ENCODE data around the gene RGS12.
A peak's percentile ranks its signal among the peaks of the same experiment; 100 is the strongest.
"Not testable (repeated sequence)": the region's sequence is repeated elsewhere in the genome, so short reads cannot be mapped to it uniquely, and the experiment has no call there.

RGS12 gene

DNA sequence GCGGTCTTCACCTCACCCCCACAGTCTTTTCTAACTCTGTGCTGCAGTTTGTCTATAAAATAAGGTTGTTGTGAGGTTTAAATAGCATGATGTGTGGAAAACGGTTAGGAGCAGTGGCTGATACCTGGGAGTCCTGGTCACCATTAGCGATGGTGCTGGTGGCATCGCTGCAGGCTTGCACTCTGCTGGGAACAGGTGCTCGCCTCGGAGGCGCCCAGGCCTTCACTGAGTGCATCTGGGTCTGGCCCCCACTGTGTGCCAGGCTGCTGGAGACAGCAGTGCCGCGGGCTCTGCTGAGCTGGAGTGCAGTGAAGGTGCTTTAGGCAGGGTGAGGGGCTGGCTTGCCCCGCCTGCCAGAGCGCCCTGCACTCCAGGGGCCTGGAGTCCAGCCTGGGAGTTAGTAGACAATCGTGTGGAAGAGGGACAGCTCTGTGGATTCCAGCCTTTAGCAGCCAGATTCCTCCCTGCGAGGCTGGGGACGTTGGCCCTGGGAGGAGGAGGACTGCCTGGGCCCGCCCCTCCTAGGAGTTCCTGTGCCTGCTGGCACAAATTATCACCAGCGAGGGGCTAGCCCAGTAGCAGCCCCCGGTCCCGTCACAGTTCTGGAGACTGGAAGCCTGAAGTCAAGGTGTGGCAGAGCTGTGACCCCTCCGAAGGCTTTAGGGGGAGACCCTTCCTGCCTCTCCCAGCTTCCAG, 7.3 kb downstream of the RGS12 start:
- DNase-seq: no peak

DNA sequence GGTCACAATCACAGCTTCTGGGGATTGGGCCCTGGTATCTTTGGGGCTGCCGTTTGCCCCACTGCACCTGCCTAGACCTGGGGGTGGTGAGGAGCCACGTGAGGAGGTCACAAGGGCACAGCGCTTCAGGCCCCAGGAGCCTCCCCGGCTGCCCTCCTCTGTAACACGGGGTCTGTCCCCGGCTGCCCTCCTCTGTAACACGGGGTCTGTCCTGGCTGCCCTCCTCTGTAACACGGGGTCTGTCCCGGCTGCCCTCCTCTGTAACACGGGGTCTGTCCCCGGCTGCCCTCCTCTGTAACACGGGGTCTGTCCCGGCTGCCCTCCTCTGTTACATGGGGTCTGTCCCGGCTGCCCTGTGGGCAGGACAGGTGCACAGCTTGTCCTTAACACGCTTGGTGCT, 8.1 kb downstream of the RGS12 start:
- DNase-seq: not testable (repeated sequence)

DNA sequence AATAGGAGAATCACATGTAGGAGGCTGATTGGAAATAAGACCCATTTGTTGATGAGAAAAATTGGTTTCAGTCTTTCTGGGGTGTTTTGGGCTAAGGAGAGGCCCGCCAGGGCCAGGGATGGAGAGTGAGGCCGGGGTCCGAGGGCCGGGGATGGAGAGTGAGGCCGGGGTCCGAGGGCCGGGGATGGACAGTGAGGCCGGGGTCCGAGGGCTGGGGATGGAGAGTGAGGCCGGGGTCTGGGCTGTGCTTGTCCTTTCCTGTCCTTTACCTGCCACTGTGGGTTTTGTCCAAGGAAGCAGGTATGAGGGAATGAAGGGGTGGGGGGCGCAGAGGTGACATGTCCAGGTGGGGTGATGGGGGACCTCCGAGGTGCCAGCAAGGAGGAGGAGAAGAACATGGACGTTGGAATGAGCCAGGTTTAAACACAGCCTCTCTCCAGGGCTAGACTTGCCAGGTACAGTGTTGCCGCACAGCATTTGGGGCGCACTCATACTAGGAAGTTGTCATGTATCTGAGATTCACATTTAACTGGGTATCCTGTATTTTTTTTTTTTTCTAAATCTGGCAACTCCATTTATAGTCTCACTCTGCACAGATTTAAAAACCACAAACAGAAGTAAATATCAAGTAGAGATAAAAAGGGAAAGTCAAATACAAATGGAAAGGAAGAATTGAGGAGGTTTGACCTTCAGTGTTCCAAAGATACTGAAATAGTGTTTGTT, 8.8 kb downstream of the RGS12 start:
- no peak for DNase-seq

DNA sequence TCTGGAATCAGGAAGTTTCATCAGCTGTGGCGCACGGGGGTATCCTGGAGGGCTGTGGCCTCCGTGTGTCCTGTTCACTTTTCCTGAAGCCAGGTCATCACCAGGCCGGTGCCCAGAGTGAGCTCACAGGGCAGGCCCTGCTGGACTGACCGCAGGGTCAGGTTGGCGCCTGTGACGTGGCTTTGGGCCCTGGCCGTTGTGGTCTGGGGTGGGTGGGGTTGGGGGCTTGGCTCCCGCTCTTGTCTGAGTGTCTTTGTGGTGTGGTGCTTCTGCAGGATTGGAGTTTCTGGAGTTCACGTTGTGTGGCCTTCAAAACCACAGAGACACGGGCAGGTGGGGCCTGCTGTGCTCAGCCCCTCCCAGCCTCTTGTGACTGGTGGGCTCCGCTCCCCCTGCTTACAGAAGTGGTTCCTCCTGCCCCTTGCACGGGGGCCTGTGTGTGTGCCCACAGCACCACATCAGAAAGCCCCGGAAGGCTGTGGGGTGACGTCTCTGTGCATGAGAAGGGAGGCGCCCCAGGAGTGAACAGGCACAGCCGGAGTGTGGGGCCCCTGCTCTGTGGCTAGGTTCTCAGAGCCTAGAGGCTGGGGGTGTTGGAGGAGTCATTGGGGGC, 9.5 kb downstream of the RGS12 start:
- DNase-seq: no peak

DNA sequence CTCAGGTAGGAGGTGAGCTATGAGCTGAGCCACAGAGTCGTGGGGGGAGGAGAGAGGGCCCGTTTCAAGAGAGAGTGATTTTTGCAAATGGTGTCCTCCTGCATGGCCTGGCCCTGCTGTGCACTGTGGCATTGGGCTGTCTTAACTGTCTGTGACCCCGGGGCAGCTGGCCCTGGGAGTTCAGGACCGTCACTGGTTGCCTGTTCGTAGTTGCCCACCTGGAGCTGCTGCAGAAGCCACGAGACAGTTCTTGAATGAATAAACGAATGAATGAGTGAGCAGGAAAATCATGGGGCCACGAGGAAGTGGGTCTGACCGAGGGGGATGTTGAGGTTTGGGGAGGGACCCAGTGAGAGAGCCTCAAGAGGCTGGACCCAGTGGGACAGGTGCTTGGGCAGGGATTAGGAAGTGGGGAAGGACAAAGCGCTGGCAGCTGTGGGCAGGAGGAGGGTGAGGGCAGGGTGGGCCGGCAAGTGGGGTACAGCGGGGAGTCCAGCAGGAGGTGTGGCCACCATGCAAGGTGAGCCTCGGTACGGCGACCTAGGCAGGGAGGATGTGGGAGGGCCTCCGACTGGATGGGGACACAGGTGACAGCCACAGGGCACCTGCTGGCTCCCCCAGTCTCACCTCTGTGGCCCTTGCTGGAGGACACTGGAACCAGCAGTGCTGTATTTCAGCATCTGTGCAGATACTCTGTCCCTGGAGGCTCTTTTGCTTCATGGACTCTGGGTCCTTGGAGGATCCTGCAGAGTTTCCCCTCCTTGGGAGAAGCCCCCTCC, 10.2 kb downstream of the RGS12 start:
- DNase-seq: no peak

DNA sequence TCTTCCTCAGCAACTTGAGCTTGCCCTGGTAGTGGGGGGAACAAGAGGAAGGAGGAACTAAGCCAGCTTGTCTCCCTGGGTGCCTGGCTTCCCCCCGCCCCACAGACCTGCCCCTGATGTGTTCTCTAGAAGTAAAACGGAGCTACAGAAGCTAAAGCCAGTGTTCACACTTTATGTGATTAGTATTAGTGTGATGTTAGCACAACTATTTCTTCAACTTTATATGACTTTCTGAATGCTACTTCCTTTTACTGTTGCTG, 10.7 kb downstream of the RGS12 start:
- DNase-seq: no peak

DNA sequence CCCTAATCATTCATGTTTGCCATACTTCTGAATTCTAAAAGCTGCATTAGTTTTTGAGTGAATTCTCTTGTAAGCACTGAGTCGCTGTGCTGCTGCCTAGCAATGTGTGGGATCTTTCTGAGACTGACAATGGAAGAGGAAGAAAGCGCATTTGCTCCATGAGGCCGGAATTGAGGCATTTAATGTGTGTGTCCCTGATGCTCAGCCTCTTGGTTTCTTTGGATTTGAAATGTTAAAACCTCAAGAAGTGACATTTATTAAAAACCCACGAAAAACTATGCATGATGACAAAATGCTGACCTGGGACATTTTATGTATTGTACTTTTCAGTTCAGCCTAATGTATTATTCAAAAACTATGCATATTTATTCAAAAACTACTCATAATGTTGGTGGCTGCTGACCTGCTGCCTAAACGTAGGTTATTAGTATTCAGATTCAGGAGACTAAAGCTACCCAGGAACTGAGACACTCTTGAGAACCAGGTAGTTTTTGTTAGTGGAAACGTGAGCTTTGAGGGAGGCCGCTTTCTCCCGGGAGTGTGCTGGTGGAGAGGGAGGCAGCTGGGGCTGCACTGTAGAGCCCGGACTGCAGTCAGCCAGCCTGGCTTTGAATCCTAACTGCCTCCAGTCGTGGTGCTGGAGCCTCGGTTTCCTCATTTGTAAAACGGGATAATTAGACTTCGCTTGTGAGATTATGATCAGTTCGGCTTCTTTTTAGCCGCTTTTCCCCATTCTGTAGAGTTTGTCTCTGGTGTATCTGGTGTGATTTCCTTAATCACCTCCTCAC, 11.3 kb downstream of the RGS12 start:
- DNase-seq: no peak

DNA sequence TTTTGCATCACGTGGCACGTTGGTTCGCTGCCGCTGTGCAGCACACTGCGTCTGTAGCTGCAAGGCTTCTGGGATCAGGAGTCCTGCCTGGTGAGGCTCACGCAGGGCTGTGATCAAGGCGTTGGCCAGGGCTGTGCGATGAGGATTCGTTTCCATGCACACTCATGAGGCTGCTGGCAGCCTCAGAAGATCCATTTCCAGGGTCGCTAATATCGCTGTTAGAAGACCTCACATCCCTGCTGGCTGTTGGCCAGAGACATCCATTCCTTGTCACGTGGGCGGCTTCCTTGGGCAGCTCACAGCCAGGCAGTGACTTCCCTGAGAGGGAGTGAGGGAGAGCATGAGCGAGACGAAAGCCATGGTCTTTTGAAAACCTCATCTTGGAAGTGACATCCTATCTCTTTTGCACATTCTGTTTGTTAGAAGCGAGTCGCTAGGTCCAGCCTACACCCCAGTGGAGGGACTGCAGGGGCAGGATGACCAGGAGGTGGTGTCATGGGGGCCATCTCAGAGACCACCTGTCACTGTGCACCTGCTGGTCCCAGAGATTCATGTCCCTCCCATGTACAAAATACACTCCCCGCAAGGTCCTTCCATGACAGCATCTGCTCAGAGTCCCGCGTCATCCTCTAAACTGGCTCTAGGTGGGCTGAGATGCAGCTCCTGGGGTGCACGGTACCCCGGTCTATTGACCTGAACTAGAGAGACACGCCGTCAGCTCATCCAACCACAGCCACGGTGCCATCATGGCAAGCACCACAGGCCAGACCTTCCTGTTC, 12.2 kb downstream of the RGS12 start:
- peak; percentile 80 for DNase-seq

DNA sequence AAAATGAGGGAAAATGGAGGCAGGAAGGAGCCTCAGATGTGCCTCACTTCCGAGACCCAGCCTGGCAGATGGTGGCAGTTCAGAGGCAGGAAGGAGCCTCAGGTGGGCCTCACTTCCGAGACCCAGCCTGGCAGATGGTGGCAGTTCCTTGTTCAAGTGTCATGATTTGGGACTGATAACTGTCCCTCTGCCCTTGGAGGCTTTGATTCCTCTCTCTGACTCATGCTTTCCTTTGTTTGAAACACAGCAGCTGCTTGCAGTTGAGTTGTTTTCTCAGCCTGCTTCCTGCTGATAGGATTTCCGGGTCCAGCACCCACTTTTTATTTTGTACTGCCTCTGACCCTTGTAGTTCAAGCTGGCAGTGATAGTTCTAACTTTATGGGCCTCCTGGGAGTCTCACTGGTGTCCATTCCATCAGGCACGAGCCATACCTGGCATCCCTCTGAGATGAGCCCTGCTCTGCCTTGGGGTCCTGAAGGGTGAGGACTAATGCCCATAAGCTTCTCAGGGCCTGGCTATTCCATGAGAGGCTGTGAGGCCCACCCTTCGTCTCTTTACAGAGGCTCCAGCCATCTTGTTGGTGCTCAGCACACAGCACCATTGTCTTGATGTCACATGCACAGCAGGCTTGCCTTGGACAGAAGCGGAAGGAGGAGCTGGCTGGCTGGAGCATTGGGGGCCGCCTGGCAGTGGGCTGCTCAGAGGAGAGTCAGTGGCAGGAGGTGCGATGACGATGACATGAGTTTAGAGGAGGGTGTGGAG, 13.0 kb downstream of the RGS12 start:
- DNase-seq: no peak

DNA sequence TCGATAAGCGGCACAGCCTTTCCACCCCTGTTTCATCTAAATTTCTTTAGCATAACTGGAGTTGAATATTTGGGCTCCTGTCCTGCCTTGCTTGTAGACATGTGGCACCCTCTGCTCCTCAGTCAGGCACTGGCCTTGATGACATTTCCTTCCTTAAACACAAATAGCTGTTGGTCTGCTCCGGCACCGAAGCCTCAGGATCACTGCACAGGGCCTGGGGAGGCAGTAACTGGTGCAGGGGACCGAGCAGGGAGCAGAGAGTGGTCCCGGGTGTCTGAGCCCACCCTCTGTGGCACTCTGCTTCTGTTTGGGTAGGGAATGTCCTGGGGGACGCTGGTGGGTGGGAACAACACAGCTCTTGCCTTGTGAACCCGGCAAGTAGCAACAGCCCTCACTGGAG, 13.6 kb downstream of the RGS12 start:
- no peak for DNase-seq

DNA sequence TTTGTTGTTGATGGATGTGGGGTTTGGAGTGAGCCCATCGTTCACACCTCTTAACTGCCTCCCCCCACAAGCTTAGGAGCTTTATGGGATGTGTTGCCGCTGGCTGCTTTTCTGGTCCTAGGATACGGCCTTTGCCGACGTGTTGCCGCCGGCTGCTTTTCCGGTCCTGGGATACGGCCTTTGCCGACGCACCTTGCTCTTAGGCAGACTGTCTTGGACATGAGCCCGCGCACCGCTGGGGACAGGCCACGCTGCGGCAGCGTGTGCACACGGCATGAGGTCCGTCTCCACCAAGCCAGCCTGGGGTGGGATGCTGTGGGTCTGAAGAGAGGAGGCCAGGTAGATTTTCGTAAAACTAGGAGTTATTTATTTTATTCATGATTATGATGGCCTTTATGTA, 14.2 kb downstream of the RGS12 start:
- DNase-seq: no peak

DNA sequence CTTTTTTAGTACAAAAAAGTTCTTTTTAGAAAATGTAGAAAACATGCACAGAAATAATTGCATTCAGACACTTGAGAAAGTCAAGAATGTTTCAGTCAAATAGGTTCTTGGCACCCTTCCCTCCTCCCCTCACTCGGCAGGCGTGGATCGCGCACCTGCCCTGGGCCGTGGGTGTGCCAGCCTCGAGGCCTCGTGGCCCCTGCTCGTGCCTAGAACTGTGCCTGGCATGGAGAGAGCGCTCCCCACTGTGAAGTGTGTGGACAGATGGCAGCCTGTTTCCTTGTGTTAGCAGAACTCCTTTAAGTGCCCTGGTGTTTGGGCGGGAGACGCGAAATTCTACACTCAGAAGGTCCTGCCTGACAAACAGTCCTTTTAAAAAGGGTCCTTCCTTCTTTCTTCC, 14.7 kb downstream of the RGS12 start:
- DNase-seq: no peak

DNA sequence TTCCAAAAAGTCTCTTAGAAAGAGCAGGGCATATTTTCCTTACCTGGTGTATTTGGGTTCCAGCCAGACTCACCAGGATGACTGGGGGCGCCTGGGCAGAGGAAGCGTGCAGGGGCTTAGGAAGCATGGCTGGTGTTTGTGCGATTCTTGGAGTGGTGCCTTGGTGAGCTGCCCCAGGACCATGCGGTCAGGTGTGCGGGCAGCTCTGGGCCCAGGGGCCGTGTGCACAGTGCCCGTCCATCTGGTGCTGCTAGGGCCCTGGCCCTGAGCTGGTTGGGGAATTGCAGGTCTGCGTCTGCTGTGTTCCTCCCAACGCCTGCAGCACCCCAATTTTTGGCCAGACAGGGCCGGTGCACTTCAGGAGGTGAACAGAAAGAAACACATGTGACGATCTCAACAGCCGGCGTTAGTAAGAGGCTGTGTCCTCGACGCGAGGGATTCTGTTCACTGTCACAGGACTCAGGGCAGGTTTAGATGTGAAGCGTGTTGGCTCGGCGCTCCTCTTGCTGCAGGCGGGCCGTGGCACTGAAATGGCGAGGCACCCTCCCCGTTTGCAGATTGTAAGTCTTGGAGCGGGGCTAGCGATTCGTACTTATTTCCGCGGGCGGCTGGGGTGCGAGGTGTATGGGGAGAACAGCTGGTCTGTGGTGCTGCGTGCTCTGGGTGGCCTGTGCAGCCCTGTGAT, 15.2 kb downstream of the RGS12 start:
- DNase-seq: no peak

DNA sequence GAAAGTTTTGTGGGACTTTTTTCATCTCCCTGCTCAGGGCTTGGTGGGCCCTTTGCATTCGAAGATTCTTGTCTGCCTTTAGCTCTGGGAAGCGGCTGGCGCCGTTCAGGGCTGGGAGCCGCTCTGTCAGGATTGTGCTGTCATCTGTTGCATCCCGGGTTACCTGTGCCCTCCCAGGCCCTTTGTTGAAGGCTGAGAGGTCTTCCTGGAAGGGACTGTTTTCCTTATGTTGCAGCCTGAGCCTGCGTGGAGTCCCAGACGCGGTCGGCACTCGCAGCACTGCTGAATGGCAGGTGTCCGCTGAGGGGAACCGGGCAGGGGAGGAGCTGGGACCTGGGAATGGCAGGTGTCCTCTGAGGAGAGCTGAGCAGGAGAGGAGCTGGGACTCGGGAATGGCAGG, 15.9 kb downstream of the RGS12 start:
- no peak for DNase-seq

DNA sequence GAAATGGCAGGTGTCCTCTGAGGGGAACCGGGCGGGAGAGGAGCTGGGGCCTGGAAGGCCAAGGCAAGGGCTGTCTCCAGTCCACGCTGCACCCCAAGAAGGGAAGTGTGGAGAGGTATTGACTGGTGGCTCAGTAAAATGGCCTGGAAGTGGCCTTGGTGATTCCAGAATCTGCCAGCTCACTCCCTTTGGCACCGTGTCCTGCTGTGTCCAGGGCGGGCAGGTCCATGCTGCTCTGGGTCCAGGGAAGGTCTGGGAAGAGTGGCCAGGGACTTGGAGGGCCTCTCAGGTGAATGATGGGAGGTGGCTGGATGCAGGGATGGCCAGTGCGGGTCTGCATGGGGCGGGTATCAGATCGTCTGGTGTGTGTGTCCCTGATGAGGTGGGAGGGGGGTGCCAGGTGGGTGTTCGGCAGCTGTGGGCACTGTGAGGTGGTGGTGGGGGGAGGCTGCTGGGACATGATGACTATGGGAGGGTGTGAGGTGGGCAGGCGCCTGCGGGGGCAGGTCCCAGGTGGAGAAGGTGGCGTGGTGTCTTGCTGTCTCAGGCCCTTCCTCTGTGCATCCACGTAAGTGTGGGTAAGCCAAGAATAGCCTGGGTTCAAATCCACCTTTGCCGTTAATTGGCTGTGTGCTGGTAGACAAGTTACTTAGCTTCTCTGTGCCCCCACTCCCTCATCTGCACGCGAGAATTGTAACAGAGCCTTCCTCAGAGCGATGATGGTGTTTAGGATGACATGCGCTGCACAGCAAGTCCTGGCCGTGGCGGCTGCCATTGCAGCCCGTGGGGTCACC, 17.7 kb downstream of the RGS12 start:
- no peak for DNase-seq

DNA sequence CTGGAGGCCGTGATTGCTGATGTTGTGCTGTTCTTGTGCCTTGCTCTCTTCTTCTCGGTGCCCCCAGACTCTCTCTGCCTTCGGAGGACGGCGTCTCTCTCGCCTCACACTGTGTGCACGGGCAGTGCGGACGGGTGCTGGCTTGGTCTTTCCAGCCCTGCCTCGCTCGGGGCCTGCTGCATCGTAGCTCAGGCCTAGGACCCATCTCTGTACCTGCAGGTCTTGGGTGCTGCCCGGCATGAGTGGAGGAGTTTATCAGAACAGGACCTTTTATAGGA, 18.2 kb downstream of the RGS12 start:
- no peak for DNase-seq

DNA sequence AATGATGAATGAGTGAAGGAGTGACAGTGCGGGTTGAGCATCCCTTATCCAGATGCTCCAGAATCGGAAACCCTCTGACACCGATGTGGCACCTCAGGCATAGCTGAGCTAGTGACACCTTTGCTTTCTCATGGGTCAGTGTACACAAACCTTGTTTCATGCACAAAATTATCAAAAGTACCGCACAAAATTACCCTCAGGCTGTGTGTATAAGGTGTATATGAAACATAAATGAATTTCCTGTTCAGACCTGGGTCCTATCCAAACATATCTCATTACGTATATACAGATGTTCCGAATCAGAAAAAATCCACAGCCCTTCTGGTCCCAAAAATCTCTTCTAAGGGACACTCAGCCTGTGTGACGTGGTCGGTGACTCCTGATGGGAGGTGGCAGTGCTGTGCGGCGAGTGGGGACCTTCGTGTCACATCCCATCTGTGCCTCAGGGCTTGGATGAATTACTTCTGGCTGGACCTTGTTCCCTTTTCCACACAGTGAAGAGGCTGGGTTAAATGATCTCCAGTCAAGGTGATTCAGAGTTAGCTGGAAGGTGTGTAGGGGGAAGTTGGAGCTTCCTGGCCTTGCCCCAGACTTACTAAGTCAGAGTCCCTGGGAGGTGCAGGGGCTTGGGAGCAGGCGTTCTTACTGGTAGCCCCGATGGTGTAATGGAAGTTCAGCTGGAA, 18.8 kb downstream of the RGS12 start:
- no peak for DNase-seq

DNA sequence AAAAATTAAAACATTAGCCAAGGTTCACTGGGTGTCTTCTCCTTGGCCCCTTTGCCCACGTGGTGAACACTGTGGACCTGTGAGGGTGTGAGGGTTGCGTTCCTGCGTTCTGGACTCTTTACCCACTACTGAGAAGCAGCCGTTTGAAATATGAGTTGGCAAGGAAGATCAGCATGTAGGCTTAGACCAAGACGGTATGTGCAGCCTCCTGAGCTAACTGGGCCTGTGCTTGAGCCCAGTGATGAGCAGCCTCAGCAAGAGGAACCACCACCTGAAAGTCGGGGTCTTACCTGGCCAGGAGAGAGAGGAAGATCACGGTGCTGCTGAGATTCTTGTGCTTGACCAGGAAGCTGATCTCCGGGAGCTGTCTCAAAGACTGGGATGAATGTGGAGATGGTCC, 19.5 kb downstream of the RGS12 start:
- DNase-seq: no peak

DNA sequence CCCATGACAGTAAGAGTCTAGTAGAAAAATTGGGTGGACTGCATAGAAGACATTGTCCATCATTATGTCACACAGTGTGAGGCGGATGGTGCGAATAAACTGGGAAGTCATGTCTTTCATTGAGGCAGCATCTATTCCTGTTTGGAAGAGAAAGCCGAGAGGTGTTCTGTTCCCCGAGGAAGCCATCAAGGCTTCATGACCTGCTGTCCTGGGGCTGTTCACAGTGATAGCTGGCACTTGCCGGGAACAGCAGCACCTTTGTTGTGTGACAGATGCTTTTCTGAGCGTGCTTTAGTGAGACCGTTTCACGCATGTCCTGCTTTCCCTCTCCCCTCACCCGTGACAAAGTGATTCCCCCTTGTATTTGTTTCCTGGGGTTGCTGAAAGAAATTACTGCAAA, 20.3 kb downstream of the RGS12 start:
- no peak for DNase-seq
